ENCODE results near the gene LTBP2. TPM values are rescaled to one million over a fixed set of nuclear protein-coding genes. Genes with fewer than 3 reads are reported as not detected.

LTBP2 gene
- polyA plus RNA-seq, 1 experiment = 41.1 TPM

GRCh38 chr14:74551431-74552371 is 60.3 kb downstream of the LTBP2 start:
- ChIA-PET CTCF (interaction anchor here (0.9 to 1.1 kb wide), 3 partner anchors 40 to 61 kb away, joined by 3 to 4 read pairs (median 3); partner anchors contain the start of gene LTBP2), POLR2A (no interaction called here)
- H3K36me3 ChIP-seq (ENCODE audit: control insufficient read depth, insufficient read depth, low read length) = peaks cover 5% of the 10 kb centered on the region
- TF ChIP-seq CTCF (IDR thresholded peaks at IDR 0.05; ENCODE audit: insufficient read depth, low read depth, low read length) = no peak
- no peaks in the 10 kb centered on the region for H3K27me3 ChIP-seq (ENCODE audit: control insufficient read depth, insufficient read depth, low read length)
- no peak for DNase-seq (ENCODE audit: low read depth)
- no peak overlapping the region for H3K4me3 ChIP-seq (ENCODE audit: low read depth, low read length)

- no peak overlapping the region for H3K4me3 ChIP-seq (ENCODE audit: low read depth, low read length)
- no peak for TF ChIP-seq CTCF (IDR thresholded peaks at IDR 0.05; ENCODE audit: insufficient read depth, low read depth, low read length)
- H3K36me3 ChIP-seq (ENCODE audit: control insufficient read depth, insufficient read depth, low read length) = peaks cover 5% of the 10 kb centered on the region
- DNase-seq (ENCODE audit: low read depth) = no peak
- ChIA-PET CTCF (interaction anchor here (0.9 to 1.1 kb wide), 3 partner anchors 39 to 61 kb away, joined by 3 to 4 read pairs (median 3); partner anchors contain the start of gene LTBP2), POLR2A (no interaction called here)
- no peaks in the 10 kb centered on the region for H3K27me3 ChIP-seq (ENCODE audit: control insufficient read depth, insufficient read depth, low read length)
These were observed 61.0 kb downstream of the LTBP2 start for GRCh38 chr14:74551001-74551400.

- POLR2A ChIA-PET = no interaction called here
- no peak for DNase-seq (ENCODE audit: low read depth)
- CTCF ChIA-PET = interaction anchor here (1.0 to 2.0 kb wide), 3 partner anchors 8 to 59 kb away, joined by 3 to 8 read pairs (median 4); no protein-coding TSS in a partner anchor
- peaks cover 5% of the 10 kb centered on the region for H3K36me3 ChIP-seq (ENCODE audit: control insufficient read depth, insufficient read depth, low read length)
- TF ChIP-seq CTCF (IDR thresholded peaks at IDR 0.05; ENCODE audit: insufficient read depth, low read depth, low read length) = no peak
- H3K27me3 ChIP-seq (ENCODE audit: control insufficient read depth, insufficient read depth, low read length) = no peaks in the 10 kb centered on the region
- no peak overlapping the region for H3K4me3 ChIP-seq (ENCODE audit: low read depth, low read length)
These were observed 62.0 kb downstream of the LTBP2 start for GRCh38 chr14:74550071-74550470.

GRCh38 chr14:74549588-74549987 is 62.4 kb downstream of the LTBP2 start:
- Histone ChIP-seq H3K4me3 (ENCODE audit: low read depth, low read length) (no peak overlapping the region), H3K27me3 (ENCODE audit: control insufficient read depth, insufficient read depth, low read length) (no peaks in the 10 kb centered on the region), H3K36me3 (ENCODE audit: control insufficient read depth, insufficient read depth, low read length) (peaks cover 5% of the 10 kb centered on the region)
- ChIA-PET CTCF (interaction anchor here (1.0 to 2.0 kb wide), 3 partner anchors 9 to 60 kb away, joined by 3 to 8 read pairs (median 4); no protein-coding TSS in a partner anchor), POLR2A (no interaction called here)
- peak; percentile 52 for TF ChIP-seq CTCF (IDR thresholded peaks at IDR 0.05; ENCODE audit: insufficient read depth, low read depth, low read length)
- no peak for DNase-seq (ENCODE audit: low read depth)

GRCh38 chr14:74548881-74549280 is 63.2 kb downstream of the LTBP2 start:
- H3K36me3 ChIP-seq (ENCODE audit: control insufficient read depth, insufficient read depth, low read length) = peaks cover 5% of the 10 kb centered on the region
- ChIA-PET CTCF (interaction anchor here (1.0 to 2.0 kb wide), 2 partner anchors 60 to 256 kb away, joined by 3 to 8 read pairs; no protein-coding TSS in a partner anchor), POLR2A (no interaction called here)
- DNase-seq (ENCODE audit: low read depth) = peak; percentile 40
- H3K4me3 ChIP-seq (ENCODE audit: low read depth, low read length) = no peak overlapping the region
- no peak for TF ChIP-seq CTCF (IDR thresholded peaks at IDR 0.05; ENCODE audit: insufficient read depth, low read depth, low read length)
- H3K27me3 ChIP-seq (ENCODE audit: control insufficient read depth, insufficient read depth, low read length) = no peaks in the 10 kb centered on the region
